IMR-90 (cell line): ENCODE measurements around the gene SNX32. TPM values are rescaled to one million over a fixed set of nuclear protein-coding genes. Genes with fewer than 3 reads are reported as not detected.
A peak's percentile ranks its signal among the peaks of the same experiment; 100 is the strongest.

Experiments used
- ATAC-seq: fragments of 200-7000 bp; cut with Tn5 transposase; 2 replicates; pipeline ENCODE4 v1.9.1; 2020; ENCODE audit warnings: low read depth, mild to moderate bottlenecking, moderate library complexity
- BruUV-seq: library from RNA; stranded (reverse); fragments of 400-500 nt; replicated peaks from 2 replicates; lab custom pipeline; 2021; lab: Mats Ljungman, UMichigan
- CTCF ChIA-PET: fragments of 300-600 bp; formaldehyde crosslinking; extraction: SDS; loops from one replicate; lab custom pipeline; 2021; ENCODE audit warnings: antibody characterized with exemption; lab: Yijun Ruan, JAX
- POLR2A ChIA-PET: fragments of 300-600 bp; sonication (Branson Sonifier 250); formaldehyde crosslinking; loops from one replicate; lab custom pipeline; 2022; ENCODE audit warnings: antibody characterized with exemption; ENCODE audit not compliant: unreplicated experiment; lab: Charles Lee
- DNase-seq: peaks from one replicate; pipeline ENCODE4 v3.0.0; 2013
- H2AFZ ChIP-seq: replicated peaks from 2 replicates; pipeline ENCODE3; 2013; ENCODE audit warnings: low read length, mild to moderate bottlenecking; ENCODE audit not compliant: poor library complexity
- H2AK5ac ChIP-seq: 2 replicates; pipeline ENCODE4 v1.6.1; 2013; ENCODE audit warnings: low read depth, low read length, inconsistent platforms
- H2AK9ac ChIP-seq: replicated peaks from 2 replicates; pipeline ENCODE3; 2013; ENCODE audit warnings: mild to moderate bottlenecking, low read depth, low read length, moderate library complexity; ENCODE audit not compliant: poor library complexity
- H2BK120ac ChIP-seq: 2 replicates; pipeline ENCODE4 v1.6.1; 2013; ENCODE audit warnings: low read depth, low read length, inconsistent platforms
- H2BK15ac ChIP-seq: 3 replicates; pipeline ENCODE4 v1.6.1; 2013; ENCODE audit warnings: low read depth, low read length, inconsistent platforms
- H2BK20ac ChIP-seq: 2 replicates; pipeline ENCODE4 v1.6.1; 2013; ENCODE audit warnings: low read depth, mild to moderate bottlenecking, inconsistent platforms, low read length, moderate library complexity
- H2BK5ac ChIP-seq: 2 replicates; pipeline ENCODE4 v1.6.1; 2013; ENCODE audit warnings: mild to moderate bottlenecking, low read depth, low read length, inconsistent platforms; ENCODE audit not compliant: poor library complexity, severe bottlenecking
- H3K14ac ChIP-seq: replicated peaks from 2 replicates; pipeline ENCODE4 v1.6.1; 2013; ENCODE audit warnings: low read depth, low read length, inconsistent platforms
- H3K18ac ChIP-seq: 2 replicates; pipeline ENCODE4 v1.6.1; 2013; ENCODE audit warnings: low read depth, low read length, control low read depth
- H3K23ac ChIP-seq: 2 replicates; pipeline ENCODE4 v1.6.1; 2013; ENCODE audit warnings: low read depth, low read length, inconsistent platforms
- H3K27ac ChIP-seq: 2 replicates; pipeline ENCODE4 v1.5.1; 2013; ENCODE audit warnings: mild to moderate bottlenecking, control low read depth, low read length; ENCODE audit not compliant: insufficient read depth
- H3K27me3 ChIP-seq: 2 replicates; pipeline ENCODE4 v1.6.1; 2013; ENCODE audit warnings: low read length; ENCODE audit not compliant: control insufficient read depth, insufficient read depth
- H3K36me3 ChIP-seq: 2 replicates; pipeline ENCODE4 v1.6.1; 2013; ENCODE audit warnings: low read length, mixed read lengths; ENCODE audit not compliant: control insufficient read depth, insufficient read depth
- H3K4ac ChIP-seq: 2 replicates; pipeline ENCODE4 v1.6.1; 2013; ENCODE audit warnings: low read depth, low read length, inconsistent platforms
- H3K4me1 ChIP-seq: 2 replicates; pipeline ENCODE4 v1.6.1; 2013; ENCODE audit warnings: low read length, mixed read lengths; ENCODE audit not compliant: control insufficient read depth, insufficient read depth
- H3K4me2 ChIP-seq: 2 replicates; pipeline ENCODE4 v1.6.1; 2013; ENCODE audit warnings: low read depth, mild to moderate bottlenecking, control low read depth, low read length, moderate library complexity
- H3K4me3 ChIP-seq: 2 replicates; pipeline ENCODE4 v1.5.1; 2013; ENCODE audit warnings: low read depth, mild to moderate bottlenecking, control low read depth, low read length, moderate library complexity; ENCODE audit not compliant: insufficient read depth
- H3K56ac ChIP-seq: 2 replicates; pipeline ENCODE4 v1.6.1; 2013; ENCODE audit warnings: low read length, inconsistent platforms; ENCODE audit not compliant: insufficient read depth; ENCODE audit errors: extremely low read depth
- H3K79me1 ChIP-seq, 2 experiments: 2 replicates each; pipeline ENCODE4 v1.6.1; 2013; ENCODE audit warnings: low read length in 2 of 2, inconsistent platforms in 1 of 2, low read depth in 1 of 2
- H3K9ac ChIP-seq: 2 replicates; pipeline ENCODE4 v1.6.1; 2013; ENCODE audit warnings: low read depth, low read length, control low read depth
- H3K9me1 ChIP-seq: 2 replicates; pipeline ENCODE4 v1.6.1; 2013; ENCODE audit warnings: low read length, inconsistent platforms; ENCODE audit not compliant: insufficient read depth
- H3K9me3 ChIP-seq: 2 replicates; pipeline ENCODE4 v1.6.1; 2013; ENCODE audit warnings: low read length; ENCODE audit not compliant: control insufficient read depth, insufficient read depth
- H4K20me1 ChIP-seq: 2 replicates; pipeline ENCODE4 v1.6.1; 2013; ENCODE audit warnings: low read length, inconsistent platforms; ENCODE audit not compliant: insufficient read depth
- H4K5ac ChIP-seq: 2 replicates; pipeline ENCODE4 v1.6.1; 2013; ENCODE audit warnings: mild to moderate bottlenecking, low read depth, low read length, control low read depth
- H4K8ac ChIP-seq, 2 experiments: 2 replicates each; pipeline ENCODE4 v1.6.1; 2013; ENCODE audit warnings: low read depth in 2 of 2, low read length in 2 of 2, control low read depth in 1 of 2, inconsistent platforms in 1 of 2
- H4K91ac ChIP-seq: 2 replicates; pipeline ENCODE4 v1.6.1; 2013; ENCODE audit warnings: low read depth, low read length, inconsistent platforms; ENCODE audit not compliant: insufficient read depth
- BHLHE40 ChIP-seq: fragments of 150-350 bp; IDR thresholded peaks from 2 replicates; pipeline ENCODE4 v1.6.1; 2016; ENCODE audit warnings: mild to moderate bottlenecking, low read depth, low read length
- CEBPB ChIP-seq: IDR thresholded peaks from 2 replicates; pipeline ENCODE4 v1.6.1; 2012; ENCODE audit warnings: low read depth, low read length, improper control_type of control experiment
- CHD1 ChIP-seq: IDR thresholded peaks from 2 replicates; pipeline ENCODE4 v1.6.1; 2012; ENCODE audit warnings: low read depth, low read length, improper control_type of control experiment
- ELK1 ChIP-seq: fragments of 150-350 bp; IDR thresholded peaks from 2 replicates; pipeline ENCODE4 v1.6.1; 2016; ENCODE audit warnings: low read depth, mild to moderate bottlenecking, low read length, moderate library complexity, borderline replicate concordance
- FOS ChIP-seq: fragments of 150-350 bp; IDR thresholded peaks from 2 replicates; pipeline ENCODE4 v1.6.1; 2016; ENCODE audit warnings: low read depth, low read length
- MAFK ChIP-seq: IDR thresholded peaks from 2 replicates; pipeline ENCODE4 v1.6.1; 2012; ENCODE audit warnings: low read depth, low read length, improper control_type of control experiment
- MAZ ChIP-seq: IDR thresholded peaks from 2 replicates; pipeline ENCODE4 v1.6.1; 2012; ENCODE audit warnings: low read depth, mild to moderate bottlenecking, low read length, improper control_type of control experiment, moderate library complexity, borderline replicate concordance
- MXI1 ChIP-seq: IDR thresholded peaks from 2 replicates; pipeline ENCODE4 v1.6.1; 2012; ENCODE audit warnings: low read depth, mild to moderate bottlenecking, low read length, moderate library complexity, borderline replicate concordance
- NFE2L2 ChIP-seq: fragments of 150-350 bp; IDR thresholded peaks from 2 replicates; pipeline ENCODE4 v1.6.1; 2016; ENCODE audit warnings: low read depth, mild to moderate bottlenecking, low read length
- POLR2A ChIP-seq: IDR thresholded peaks from 2 replicates; pipeline ENCODE4 v1.6.1; 2012; ENCODE audit warnings: mild to moderate bottlenecking, low read depth, low read length
- RAD21 ChIP-seq: IDR thresholded peaks from 2 replicates; pipeline ENCODE4 v1.6.1; 2012; ENCODE audit warnings: low read length, improper control_type of control experiment
- RCOR1 ChIP-seq: IDR thresholded peaks from 2 replicates; pipeline ENCODE4 v1.6.1; 2012; ENCODE audit warnings: mild to moderate bottlenecking, low read length, improper control_type of control experiment; ENCODE audit not compliant: insufficient replicate concordance
- RFX5 ChIP-seq: IDR thresholded peaks from 2 replicates; pipeline ENCODE4 v1.8.0; 2012; ENCODE audit warnings: low read depth, mild to moderate bottlenecking, low read length, moderate library complexity
- SMC3 ChIP-seq: fragments of 150-350 bp; IDR thresholded peaks from 2 replicates; pipeline ENCODE4 v1.6.1; 2016; ENCODE audit warnings: low read depth, mild to moderate bottlenecking, antibody characterized with exemption, low read length, moderate library complexity
- USF2 ChIP-seq: fragments of 150-350 bp; IDR thresholded peaks from 2 replicates; pipeline ENCODE4 v1.6.1; 2017; ENCODE audit warnings: mild to moderate bottlenecking, antibody characterized with exemption, low read length, low read depth
- WGBS, 2 experiments: methylation state at CpG; one replicate each; pipeline versions ENCODE4 v1.1.5 to v1.1.7; 2013; ENCODE audit warnings: missing lambda C conversion rate in 2 of 2; ENCODE audit not compliant: insufficient read length in 1 of 2; ENCODE audit errors: extremely low coverage in 2 of 2; 5-methylcytosine and 5-hydroxymethylcytosine counted together
- dilution Hi-C: fragments of 300-500 bp; cut with HindIII; formaldehyde crosslinking; loops from one replicate; pipeline ENCODE4 v1.14.3; 2018; ENCODE audit warnings: low sequenced_read_pairs; ENCODE audit not compliant: unreplicated experiment
- in situ Hi-C: fragments of 300-500 bp; cut with MboI; formaldehyde crosslinking; loops from 3 replicates; pipeline ENCODE4 v1.14.3; 2019; ENCODE audit warnings: low sequenced_read_pairs, inconsistent platforms, mixed read lengths
- intact Hi-C: fragments of 100-400 bp; cut with micrococcal nuclease; formaldehyde crosslinking; loops from 2 replicates; pipeline ENCODE4 v1.10.0; 2022
- polyA plus RNA-seq, 3 experiments: library from polyadenylated mRNA; depleted of rRNA; stranded (reverse); fragments of >200 nt; gene quantifications; 2 replicates each; pipeline ENCODE4 v1.2.3, GENCODE V29; 2012; ENCODE audit warnings: low replicate concordance in 1 of 3
- total RNA-seq: library from RNA; depleted of rRNA; stranded (reverse); fragments of >200 nt; gene quantifications from 2 replicates; pipeline ENCODE4 v1.2.3, GENCODE V29; 2012

SNX32 gene
- total and polyA plus RNA-seq, 2 of the 4 experiments (the other 2 are of a cell fraction): 0.36 to 0.79 TPM

- Histone ChIP-seq H3K4ac (no peak overlapping the region), H3K23ac (no peak overlapping the region), H3K27me3 (no peaks in the 10 kb centered on the region), H4K20me1 (peaks cover 79% of the 10 kb centered on the region), H3K4me2 (no peak overlapping the region), H3K56ac (no peak overlapping the region), H3K79me1 (peaks cover 20 to 60% of the 10 kb centered on the region in 2 experiments), H4K8ac (0 out of 4 replicates have a peak overlapping the region, but pooled peaks of 1 of the 2 experiments have one; percentile 20), H2AK9ac (no peak overlapping the region), H3K4me1 (peaks cover 4% of the 10 kb centered on the region), H2BK120ac (no peak overlapping the region), H4K5ac (no peak overlapping the region), H2AK5ac (no peak overlapping the region), H3K18ac (no peak overlapping the region), H2BK5ac (no peak overlapping the region), H3K9ac (no peak overlapping the region), H3K9me1 (peaks cover 29% of the 10 kb centered on the region), H3K4me3 (no peak overlapping the region), H2BK20ac (no peak overlapping the region), H2AFZ (no peak overlapping the region), H3K9me3 (no peaks in the 10 kb centered on the region), H3K36me3 (peaks cover 59% of the 10 kb centered on the region), H3K14ac (no peak overlapping the region), H2BK15ac (no peak overlapping the region), H3K27ac (no peak overlapping the region), H4K91ac (no peak overlapping the region)
- BruUV-seq: no TSS peak
- WGBS, 2 experiments: 100% methylated on average over 2 of the region's 6 CpGs; no CpG with 5 or more reads in 1 of the 2 experiments
- intact Hi-C loops (no loop called here), in situ Hi-C loops (no loop called here), dilution Hi-C loops (no loop called here)
- CTCF ChIA-PET: no interaction called here
- POLR2A ChIA-PET: interaction anchor here (1.0 kb wide), 1 partner anchor 140 kb away, joined by 4 read pairs; no protein-coding TSS in a partner anchor
- ATAC-seq: no peak
- no peak for DNase-seq
- TF ChIP-seq ELK1 (no peak), NFE2L2 (no peak), MAZ (no peak), BHLHE40 (no peak), POLR2A (no peak), RFX5 (no peak), USF2 (no peak), RAD21 (no peak), MXI1 (no peak), SMC3 (no peak), FOS (no peak), MAFK (no peak), CEBPB (no peak), CHD1 (no peak), RCOR1 (no peak)
Observed at GRCh38 chr11:65853246-65853979, 19.6 kb downstream of the SNX32 start.
